Brain pericyte (primary cell): ENCODE measurements around the gene NT5M.

Experiments used
- DNase-seq: peaks from one replicate; pipeline ENCODE4 v3.0.0-alpha.2; 2012; ENCODE audit warnings: low read depth, low spot score

Gene NT5M

DNA sequence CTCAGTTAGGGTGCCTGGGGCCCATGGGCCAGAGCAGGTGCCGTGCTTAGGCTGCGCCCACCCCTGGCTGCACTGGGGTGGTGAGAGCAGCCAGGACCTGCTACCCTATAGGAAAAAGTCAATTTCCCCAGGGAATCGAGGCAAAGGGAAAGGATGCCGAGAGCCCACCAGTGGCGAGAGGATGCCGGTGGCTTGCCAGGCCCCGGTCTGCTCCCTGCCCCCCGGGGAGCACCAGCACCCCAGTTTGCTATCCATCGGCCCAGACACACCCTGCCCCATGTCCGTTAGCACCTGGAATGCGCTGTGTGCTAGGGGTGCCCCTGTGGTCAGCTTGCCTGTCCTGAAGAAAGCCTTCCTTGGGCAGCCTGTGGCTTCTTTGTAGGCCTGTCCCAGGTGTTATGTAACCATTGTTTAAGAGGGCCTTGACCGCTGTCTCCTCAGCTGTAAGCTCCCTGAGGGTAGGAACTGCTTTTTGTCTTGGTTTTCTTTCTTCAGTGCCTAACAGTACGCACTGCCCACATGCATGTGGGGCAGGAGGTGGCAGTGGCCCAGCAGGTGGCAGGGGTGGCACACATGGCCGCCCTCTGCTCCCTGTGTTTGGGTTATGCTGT is 40.8 kb downstream of the NT5M start:
- no peak for DNase-seq

DNA sequence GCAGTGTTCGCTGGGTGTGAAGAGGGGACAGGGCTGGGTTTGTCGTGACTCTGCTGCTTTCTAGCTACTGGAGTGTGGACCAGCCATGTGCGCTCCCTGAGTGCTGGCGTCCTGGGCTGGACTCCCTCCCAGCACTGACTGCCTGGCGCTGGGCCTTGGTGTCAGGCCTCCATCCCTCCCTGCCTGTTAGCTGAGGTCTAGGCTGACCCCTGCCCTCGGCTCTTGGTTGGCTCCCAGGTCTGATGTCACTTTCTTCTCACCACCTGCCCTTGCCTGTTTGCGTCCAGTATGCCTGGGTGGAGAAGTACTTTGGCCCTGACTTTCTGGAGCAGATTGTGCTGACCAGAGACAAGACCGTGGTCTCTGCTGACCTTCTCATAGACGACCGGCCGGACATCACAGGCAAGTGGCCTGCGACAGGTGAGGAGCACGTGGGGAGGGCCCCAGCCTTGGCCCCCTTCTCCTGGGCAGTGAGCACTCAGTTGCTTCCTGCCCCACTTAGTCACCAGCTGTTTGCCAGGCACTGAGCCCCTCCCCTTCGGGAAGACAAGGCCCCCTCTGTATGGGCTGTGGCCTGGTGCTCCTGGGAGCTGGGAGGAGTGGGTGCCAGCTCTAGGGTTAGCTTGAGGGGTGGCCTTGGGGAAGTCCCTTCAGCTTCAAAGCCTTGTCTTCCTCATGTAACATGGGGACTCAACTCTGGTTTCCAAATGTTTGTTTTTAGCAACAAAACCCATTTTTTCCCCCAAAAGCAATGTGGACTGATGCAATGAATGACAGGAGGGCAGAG is 41.5 kb downstream of the NT5M start:
- DNase-seq: no peak

DNA sequence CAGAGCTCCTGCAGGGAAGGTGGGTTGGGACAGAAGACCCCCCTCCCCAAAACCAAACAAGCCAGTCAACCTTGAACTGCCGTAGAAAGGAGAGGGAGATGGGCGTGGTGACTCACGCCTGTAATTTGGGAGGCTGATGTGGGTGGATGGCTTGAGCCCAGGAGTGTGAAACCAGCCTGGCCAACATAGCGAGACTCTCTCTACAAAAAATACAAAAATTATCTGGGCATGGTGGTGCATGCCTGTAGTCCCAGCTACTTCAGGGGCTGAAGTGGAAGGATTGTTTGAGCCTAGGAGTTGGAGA is 42.1 kb downstream of the NT5M start:
- DNase-seq: no peak

DNA sequence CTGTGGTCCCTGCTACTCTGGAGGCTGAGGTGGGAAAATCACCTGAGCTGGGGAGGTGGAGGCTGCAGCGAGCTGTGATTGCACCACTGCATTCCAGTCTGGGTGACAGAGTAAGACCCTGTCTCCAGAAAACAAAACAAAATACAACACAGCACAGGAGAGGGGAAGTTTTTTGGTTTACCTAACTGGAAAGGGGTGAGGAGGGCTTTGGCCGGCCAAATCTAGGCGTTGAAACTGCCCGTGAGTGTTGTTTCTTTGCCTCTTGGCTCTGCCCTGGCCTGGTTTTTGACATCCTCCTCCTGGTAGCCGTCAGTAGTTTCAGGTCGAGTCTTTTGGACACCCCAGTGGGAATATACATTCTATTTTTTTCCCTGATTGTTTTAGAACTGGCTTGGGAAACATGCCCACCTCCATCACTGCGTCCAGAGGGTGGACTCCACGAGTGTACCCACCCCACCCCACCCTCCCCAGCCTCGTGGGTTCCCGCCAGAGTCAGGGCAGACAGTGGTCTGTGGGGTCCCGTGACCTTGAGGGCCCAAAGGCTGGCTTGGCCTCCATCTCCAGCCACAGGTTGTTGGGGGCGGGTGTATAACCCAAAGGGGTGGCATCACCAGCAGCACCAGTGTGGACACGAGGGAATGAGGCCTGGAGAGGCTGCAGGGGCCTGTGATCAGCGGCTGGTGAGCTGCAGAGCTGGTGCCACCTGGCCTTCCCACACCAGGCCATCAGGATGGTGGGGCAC is 42.7 kb downstream of the NT5M start:
- no peak for DNase-seq

DNA sequence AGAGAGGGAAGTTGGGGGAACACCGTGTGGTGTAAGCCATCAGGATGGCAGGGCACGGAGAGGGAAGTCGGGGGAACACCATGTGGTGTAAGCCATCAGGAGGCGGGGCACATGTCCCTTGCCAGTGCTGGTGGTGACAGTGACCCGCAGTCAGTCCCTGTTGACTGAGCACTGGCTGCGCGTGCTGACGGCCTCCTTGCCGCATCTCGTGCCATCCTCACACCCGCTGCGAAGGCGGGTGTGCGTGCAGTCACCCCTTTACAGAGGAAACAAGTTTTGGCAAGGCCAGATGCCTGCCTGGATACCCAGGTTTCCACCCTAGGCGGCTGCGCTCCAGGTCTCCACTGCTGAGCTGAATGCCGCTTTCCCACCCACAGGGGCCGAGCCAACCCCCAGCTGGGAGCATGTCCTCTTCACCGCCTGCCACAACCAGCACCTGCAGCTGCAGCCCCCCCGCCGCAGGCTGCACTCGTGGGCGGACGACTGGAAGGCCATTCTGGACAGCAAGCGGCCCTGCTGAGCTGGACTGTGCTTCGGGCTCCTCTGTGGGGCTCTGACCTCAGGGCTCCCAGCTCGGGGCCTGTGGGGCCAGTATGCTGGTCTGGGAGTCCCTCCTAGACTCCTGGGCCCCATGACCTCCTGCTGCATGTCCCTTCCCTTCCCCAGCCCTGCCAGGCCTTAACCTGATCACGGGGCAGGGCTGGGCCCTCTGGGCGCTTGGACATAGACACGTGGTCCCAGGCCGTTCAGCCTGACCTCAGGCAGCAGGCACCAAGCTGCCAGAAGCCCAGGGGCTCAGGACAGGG is 43.5 kb downstream of the NT5M start:
- DNase-seq: no peak

DNA sequence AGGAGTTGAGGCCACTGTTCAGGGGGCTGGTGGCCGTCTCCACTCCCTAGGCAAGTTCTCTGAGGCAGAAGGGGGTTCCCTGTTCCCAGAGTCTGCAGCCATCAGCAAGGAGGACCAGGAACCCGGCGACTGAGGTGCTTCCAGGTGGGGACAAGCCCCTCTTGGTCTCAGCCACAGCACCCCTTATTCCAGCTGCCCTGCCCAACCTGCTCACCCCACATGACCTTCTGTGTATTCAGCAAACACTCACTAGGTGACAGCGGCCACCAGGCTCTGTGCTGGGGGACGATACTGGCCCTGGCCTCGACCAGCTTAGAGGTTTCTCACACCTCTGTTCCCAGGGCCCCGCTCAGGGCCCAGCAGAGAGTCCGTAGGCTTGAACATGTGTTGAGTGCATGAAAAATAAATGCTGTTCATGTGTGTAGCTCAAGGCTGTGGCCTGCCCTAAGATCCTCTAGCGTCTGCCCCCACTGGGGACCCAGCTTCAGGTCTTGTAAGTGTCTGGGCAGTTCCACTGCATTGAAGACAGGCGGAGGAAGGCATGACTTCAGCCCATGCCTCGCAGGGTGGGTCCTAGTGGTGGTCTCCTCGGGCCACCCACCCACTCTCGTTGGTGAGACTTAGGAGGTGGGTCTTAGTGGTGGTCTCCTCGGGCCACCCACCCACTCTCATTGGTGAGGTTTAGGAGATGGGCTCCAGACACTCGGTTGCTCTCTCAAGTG is 44.2 kb downstream of the NT5M start:
- DNase-seq: no peak

DNA sequence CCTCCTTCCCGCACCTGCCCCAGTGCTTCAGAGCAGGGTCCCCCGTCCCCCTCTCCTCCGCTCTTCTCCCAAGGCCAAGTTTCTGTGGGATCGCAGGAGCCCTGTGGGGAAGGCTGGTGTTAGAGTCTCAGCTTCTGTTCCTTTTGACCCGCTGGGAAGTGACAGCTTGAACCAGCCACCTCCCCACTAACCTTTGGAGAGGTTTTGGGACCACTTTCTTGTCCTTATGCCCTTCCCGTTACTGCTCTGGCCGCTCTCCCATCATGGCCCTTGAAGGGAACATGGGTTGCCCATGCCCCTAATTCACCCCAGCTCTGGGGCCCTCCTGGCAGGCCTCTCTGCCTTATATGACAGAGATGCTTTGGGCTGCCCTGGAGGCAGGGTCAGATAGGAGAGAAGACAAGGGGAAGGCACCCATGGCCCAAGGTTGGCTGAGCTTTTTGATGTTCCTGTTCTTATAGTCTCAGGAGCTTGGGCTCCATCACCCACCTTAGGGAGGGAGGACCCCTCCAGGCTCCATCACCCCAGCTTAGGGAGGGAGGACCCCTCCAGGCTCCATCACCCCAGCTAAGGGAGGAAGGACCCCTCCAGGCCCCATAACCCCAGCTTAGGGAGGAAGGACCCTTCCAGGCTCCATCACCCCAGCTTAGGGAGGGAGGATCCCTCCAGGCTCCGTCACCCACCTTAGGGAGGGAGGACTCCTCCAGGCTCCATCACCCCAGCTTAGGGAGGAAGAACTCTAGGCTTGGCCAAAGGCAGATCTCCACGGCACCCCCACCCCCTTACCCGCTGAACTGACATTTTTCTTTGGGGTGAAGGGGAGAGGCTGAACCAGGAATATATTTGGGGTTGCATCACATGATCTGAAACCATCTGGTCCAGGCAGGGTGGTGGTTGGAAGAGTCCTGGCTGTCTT is 45.0 kb downstream of the NT5M start:
- DNase-seq: no peak

DNA sequence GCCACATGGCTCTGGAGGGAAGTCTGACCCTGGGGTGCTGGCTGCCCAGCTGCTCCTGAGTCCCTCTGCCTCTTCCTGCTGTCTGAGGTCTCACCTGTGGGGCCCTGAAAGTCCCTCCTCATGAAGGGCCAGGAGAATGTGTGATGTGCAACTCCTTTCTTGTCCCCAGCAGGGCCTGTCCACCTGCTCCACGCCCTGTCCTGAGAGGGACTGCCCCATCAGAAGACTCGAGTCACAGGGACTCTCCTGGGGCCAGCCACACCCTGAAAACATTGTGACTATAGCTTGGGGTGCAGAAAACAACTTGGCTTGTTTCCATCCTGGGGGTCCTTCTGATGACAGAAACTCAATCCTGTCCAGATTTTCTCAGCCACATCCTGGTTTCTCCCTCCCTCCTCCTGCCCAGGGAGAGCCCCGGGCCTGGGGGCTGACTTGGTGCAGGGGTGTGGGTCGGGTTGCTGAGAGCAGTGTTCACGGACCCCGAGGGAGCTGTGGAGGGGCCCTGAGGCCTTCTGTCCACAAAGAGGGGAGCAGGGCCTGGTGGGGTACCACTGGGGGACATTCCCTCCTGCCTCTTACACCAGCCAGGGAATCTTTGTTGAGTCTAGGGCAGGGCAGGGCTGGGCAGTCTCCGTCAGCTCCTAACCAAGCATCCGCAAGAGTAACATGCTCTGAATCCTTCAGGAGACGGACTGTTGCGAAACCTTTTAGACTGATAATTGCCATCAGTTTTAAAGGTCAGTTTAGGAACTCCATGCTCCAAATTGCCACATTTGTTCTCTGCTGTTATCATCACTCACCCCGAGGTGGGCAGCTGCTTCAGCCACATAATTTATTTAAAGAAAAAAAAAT is 45.9 kb downstream of the NT5M start:
- no peak for DNase-seq

DNA sequence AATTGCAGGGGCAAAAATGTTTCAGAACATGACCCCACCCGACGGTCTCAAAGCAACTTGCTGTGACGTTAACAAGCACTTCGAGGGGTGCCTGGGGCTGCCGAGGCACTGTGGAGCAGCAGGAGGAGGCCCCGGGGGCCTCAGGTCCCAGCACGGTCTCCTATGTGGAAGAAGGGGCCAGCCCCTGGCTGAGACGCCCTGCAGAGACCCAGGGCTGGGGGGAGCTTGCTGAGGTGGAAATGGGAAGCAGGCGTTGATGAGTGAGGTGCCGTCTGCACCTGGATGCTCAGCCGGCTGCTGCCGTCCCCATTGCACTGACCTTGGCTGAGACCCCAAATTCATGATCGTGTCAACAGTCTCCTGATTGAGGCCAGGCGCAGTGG is 46.5 kb downstream of the NT5M start:
- DNase-seq: no peak

DNA sequence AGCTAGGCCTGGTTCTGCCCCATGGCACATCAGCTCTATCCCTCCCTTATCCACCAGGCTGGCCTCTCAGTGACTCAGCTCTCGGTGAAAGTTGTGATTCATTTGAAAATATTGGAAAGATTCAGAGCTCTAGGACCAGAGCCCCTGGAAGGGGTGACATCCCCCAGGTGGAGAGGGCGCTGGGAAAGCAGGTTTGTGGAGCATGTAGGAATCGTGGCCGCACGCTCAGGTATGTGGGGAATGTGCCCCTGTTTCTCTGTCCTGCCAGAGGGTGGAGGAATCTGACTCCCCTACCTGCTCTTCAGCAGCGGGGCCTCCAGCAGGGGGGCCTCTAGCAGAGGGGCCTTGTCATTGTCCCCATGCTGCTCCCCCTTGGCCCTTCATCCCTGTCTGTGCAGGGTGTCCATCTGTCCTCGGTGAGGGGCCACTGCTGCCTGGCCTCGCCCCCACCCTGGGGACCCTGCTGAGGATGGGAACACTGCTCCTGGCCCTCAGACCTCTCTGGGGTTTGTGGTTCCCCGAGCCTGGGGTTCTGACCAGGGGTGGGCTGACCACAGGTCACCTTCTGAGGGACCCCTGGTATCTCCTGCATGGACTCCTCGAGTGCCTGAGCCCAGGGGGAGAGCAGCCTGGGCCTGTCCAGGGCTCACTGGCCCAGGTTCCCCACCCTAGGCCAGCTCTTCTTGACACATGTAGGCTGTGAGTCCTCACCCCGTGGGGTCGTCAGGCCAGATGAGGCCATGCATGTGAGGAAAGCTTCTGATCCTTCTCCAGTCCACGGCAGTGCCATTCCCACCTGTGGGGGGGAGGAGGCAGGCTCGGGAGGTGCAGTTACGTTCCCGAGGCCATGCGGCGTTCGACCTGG is 47.5 kb downstream of the NT5M start:
- DNase-seq: no peak

DNA sequence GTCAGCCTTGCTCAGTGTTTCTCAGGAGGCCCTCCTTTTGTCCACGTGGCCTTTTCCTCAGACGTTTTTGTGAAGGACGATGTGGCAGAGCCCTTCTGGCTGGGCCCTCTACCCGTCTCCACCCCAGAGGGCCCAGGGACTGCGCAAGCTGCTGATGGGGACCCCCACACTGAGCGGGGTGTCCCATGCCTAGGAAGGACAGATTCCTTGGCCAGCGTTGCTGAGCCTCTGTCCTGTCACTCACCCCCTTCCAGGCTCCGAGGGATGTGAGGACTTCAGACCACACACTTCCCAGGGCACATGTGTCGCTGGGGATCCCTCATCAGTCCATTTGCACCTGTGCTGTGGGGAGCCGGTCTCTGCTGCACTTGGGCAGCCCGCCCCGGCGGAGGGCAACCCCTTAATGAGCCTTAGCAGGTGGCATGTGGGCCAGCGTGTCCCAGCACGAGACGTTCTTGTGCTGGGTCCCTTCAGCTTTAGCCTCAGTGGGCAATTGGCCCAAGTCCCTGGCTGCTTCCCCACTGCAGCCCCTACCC is 48.3 kb downstream of the NT5M start:
- no peak for DNase-seq

DNA sequence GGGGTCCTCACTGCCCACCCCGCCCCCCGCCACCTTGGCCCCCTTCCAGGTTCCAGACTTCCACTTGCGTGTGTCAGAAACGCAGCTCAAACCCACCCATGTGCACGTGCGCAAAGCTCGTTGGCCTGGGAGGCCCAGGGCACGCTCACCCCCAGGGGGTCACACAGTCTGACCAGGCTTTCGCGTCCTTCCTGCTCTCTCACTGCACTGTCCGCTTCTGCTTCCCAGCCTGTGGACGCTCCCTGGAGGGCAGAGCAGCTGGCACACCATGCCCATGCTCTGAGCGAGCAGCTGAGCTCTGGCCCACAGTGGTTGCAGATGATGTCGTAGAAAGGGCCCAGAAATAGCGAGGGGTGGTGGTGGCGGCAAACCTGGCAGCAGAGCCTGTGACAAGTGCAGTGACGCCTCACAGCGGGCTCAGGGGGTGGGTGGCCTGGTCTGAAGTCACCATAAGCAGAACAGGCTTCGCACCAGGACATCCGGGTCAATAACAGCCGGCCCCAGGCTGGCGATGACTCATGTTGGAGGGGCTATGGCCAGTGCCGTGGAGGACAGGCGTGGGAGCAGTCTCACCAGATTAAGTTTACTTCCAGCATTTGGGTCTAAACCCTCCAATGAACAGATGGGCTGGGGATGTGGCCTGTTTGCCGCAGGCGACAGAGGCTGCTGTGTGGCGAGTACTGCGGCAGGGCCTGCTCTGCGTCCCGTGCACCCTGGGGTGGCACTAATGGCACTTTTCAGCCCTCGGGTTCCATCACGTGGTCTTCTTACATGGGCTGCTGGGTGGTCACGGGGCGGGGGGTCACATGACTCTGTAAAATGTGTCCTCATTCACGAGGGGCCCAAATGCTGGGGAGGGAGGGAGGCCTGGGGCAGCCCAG is 49.0 kb downstream of the NT5M start:
- DNase-seq: no peak

DNA sequence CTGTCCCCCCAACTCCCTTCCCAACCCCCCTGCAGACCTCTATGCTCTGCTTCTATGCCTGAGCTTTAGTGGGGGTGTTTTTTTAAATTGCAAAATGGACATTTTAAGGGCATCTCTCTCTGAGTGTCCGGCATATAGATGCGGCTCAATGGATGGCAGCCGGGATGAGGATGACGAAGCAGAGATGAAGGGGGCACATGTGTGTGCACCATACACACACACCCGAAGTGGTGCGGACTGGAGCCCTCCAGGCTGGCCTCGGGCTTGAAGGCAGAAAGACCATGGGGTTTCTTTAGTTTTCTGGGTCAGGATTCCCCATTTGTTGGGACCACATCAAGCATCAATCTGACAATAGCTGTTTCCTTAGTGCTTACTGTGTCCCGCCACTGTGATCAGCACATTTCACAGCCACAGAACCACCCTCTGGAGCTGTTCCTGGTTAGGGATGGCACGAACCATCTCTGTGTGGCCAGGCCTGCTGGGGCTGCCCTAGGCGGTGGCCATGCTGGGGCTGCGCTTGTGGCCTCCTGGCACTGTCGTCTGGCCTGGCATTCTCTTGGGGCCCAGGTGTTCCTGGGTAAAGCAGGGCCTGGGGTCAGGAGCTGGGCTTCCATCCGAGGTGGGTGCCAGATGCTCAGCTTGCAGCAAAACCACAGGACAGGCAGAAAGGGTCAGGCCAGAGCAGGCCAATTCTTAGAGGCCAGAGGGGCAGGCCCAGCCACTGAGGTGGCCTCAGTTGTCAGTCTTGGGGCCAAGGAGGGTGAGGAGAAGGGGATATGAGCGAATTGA is 49.9 kb downstream of the NT5M start:
- DNase-seq: no peak

DNA sequence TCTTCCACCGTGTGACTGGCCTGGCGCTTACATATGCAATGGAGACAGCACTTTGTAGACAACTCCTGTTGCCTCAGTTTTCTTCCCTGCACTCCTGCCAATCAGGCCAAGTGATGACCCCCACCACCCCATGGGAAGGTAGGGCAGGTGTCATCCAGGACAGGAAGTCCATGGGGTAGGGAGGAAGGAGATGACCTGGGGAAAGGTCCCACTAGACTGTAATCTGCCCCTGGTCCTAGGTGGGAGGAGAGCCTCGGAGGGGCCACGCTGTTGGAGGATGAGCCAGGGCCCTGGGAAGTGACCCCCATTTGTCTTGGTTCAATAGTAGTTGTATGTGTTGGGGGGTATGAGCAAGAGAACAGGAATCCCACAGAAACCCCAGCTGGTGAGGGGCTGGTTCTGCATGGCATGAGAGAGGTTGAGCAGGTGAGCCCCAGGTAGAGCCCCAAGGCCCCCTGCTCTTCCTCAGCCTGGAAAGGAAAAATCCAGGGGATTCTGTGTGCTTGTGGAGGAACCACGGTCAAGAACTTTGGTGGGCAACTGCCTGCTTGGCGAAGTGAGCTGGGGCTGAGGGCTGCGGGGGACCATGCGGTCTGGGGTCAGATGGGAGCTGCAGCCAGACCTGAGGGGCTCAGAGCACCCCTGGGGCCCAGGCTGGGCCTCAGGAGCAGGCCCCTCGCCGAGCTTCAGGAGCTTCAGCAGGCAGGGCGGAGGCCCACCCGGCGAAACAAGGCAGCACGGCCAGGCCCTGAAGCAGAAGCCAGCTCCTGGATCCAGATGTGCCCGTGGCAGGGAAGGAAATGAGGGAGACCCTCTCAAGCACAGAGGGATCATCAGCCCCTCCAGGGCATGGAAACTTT is 50.7 kb downstream of the NT5M start:
- DNase-seq: no peak

DNA sequence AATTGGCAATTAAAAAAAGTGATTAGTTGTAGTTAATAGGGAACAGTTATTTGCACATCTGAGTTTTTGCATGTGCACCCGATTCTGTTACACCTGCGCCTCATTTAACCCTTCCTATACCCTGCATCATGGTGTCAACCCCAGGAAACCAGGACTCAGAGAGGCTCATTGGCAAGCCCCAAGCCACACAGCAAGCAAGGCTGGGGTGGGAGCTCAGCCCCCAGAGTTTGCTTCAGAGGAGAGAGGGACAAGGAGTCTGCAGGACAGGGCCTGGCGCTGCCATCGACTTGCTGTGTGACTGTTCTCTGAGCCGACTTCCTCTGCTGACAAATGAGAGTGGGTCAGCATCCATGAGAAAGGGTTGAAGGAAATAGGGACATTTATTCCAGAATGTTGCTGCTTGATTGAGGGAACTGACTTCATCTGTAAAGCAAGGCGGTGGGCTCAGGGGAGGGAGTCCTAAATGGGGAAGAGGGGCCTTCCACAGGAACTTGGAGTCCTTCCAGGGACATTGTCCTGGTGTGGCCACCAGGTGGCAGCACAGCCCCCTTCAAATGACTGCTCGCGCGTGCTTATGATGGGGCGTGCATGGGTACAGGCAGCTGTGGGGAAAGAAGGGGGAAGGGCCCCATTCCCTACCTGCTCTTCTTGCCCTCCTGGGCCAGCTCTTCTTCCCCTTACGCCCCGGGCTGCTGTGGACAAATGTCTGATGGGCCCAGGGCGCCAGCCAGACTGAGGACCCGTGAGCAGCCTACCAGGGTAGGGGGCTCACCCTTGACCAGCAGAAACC is 51.6 kb downstream of the NT5M start:
- DNase-seq: no peak
